Stimulated activated CD8-positive, alpha-beta memory T cell treated with anti-CD3 and anti-CD28 coated beads, Interleukin-7, amount 100 ng/mL, for 48 hours (primary cell): ENCODE data around the gene SMC3.
"Not testable (repeated sequence)": the region's sequence is repeated elsewhere in the genome, so short reads cannot be mapped to it uniquely, and the experiment has no call there.

Experiments used
- DNase-seq, 2 donors: peaks; one replicate each; pipeline ENCODE4 v3.0.0-alpha.2; 2020; ENCODE audit warnings: low read depth in 1 of 2; ENCODE audit errors: extremely low read depth in 1 of 2

The SMC3 gene

DNA sequence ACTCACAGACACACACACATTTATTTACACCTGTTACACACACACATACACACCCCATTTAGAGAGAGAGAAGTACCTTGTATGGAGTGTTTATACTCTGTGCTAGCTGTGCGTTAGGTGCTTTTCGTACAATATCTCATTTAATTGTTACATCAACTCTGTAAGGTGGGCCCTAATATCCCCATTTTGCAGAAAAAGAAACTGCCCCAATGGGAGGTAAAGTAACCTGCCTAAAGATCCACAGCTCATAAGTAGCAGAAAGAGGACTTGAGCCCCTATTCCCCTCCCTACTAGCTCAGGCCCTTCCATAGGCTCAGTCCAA, 52.9 kb downstream of the SMC3 start:
- no peak for DNase-seq

DNA sequence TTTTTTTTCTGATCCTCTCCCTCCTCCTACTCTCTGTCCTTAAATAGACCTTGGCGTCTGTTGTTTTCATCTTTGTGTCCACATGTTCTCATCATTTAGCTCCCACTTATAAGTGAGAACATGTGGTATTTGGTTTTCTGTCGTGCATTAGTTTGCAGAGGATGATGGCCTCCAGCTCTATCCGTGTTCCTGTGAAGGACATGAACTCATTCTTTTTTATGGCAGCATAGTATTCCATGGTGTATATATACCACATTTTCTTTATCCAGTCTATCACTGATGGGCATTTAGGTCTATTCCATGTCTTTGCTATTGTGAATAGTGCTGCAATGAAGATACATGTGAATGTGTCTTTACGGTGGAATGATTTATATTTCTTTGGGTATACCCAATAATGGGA, 55.8 kb downstream of the SMC3 start:
- DNase-seq: not testable (repeated sequence)

DNA sequence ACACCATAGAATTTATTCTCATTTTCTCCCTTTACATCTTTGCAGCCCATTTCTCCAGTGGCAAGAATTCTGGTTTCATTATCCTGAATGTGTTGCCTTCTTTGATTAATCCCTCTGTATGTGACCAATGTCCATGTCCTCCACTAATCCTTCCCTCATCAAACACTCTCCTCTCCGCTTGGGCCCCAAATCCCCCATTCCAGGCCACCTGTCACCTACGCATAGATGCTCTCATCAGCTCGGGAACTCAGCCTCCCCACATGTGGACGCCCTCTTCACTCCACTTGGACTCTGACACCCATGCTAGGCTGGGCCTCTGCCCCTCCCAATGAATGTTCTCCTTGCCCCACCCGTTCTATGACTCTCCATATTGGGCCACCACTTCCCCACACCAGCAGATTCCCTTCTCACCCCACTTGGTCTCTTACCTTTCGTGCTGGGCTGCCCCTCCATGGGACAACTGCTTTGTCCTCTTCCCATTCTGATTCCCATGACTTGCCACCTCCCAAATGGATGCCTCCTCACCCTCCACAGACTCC, 57.9 kb downstream of the SMC3 start:
- no peak for DNase-seq

DNA sequence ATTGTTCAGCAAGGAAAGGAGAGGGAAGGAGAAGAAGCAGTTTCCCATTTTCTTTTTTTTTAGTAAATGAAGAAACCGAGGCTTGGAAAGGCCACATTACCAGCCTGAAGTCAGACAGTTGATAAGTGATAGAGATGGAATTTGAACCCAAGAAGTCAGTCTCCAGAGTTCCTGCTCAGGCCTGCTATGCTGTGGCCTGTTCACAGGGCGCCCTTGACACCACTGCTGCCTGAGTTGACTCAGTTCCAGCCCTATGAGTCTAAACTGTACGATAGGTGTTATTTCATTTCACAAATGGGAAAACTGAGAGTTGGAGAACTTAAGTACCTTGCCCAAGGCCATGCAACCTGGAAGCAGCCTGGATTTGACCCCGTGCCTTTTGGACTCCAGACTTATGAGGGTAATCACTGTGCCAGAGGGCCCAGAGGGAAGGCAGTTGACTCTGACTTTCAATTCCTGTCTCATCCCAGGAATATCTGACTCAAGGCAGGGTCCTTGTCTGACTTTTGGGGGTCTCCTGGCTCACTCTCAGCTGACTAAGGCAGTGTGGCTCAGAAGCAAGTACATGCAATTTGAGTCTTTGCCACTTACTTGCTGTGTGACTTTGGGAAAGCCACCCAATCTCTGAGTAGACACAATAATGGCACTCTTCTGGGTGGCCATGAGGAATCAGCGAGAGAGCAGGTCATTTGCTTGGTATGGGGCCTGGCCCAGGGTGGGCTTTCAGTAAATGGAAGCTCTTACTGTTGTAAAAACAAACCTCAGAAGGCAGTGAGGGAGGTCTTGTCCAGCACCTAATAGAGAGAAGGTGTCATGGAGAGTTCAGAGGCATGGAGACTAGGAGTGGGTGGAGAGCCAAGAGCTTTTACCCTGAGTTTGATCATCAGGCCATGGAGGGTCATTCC, 58.7 kb downstream of the SMC3 start:
- DNase-seq: no peak

DNA sequence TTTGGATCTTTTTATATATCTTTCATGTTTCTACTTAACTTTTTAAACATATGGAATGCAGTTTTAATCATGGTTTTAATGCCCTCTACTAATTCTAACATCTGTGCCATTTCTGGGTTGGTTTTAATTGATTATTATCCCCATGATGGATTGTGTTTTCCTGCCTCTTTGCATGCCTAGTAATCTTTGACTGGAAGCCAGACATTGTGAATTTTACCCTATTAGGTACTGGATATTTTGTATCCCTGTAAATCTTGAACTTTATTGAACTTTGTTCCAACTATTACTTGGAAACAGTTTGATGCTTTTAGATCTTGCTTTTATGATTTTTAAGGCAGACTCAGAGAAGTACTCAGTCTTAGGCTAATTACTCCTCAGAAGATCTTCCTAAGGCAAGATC, 60.7 kb downstream of the SMC3 start:
- no peak for DNase-seq

DNA sequence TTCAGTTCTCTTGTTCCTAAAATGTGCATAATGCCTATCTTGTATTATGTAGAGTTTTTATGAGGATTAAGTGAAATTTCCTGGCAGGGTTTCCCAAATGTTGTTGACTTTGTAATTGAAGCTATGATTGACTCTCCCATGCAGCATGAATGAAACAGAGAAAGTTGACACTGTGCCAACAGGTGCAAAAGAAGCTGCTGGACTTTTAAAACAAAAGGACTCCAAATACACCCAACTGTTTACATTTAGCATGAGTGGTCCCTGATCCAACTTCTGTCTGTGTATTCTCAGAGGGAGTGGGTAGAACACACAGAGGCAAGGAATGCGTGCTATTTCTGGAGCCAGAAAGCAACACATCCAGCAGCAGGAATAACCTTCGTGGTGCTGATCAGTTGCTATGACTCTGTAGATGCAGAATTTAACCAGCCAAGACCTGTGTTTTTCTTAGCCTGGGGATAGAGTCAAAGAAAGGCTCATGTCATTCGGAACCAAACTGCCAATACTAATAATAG, 62.2 kb downstream of the SMC3 start:
- DNase-seq: no peak

DNA sequence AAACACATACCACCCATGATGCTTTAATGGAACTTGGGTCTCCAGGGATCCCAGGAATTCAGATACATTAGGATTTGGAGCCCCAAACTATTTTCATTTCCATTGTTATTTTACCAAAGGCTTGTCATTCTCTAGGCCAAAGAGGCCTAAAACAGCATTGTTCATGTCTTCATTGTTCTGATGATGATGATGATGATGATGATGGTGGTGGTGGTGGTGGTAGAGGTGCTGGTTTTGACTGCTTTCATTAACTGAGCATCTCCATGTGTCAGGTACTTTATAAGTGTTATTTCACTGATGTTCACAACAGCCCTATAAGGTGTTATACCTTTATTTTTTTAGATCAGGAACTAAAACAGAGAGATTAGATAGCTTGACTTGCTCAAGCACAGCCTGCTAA, 64.4 kb downstream of the SMC3 start:
- DNase-seq: no peak

DNA sequence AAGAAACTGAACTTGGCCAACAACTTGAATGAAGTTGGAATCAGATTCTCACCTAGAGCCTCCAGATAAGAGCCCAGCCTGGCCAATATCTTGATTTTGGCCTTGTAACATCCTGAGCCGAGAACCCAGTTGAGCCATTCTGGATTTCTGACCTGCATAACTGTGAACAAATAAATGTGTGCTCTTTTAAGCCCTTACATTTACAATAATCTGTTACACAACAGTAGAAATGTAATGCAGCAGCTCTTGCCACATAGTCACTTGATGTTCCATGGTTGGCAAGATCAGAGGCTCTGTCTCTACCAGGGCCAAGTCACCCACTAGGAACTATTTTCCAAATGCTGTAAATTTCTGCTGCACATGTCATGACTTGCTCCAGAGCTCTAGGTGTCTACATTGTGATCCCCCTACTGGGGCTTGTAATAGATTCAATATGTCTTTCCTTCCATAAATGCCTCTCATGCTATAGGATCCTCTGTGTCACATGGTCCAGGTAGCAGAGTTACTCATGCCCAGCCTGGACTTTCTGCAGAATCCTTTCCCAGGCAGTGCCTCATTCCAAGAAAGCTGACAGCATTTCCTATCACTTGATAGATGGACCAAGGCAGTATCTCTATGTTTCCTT, 65.2 kb downstream of the SMC3 start:
- no peak for DNase-seq

DNA sequence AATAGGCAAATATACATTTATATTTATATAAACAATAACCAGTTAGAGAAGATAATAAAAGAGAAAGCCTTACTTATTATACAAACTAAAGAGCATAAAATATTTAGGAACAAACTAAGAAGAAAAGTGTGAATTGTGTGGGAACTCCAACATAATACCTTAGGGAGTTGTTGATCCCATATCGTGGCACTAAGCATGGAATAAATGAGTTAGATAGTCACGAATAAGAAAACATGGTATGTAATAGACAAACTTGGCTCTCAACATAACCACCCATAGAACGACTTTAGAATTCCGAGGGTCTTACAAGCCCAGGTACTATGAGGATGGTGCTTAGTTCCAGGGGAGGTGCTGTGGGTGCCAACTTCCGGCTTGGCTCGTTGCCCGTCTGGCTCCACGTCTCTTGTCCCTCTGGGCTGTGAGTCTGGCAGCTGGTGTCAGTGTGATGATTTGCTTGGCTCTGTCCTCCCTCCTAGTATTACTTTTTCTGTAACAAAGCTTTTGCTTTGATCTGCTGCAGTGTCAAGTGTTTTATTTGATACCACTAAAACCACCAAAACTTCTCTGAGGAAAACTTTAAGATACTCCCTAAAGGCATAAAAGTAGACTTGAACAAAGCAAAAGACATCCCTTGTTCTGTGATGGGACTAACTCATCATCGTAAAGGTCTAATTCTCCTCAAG, 67.2 kb downstream of the SMC3 start:
- DNase-seq: no peak

DNA sequence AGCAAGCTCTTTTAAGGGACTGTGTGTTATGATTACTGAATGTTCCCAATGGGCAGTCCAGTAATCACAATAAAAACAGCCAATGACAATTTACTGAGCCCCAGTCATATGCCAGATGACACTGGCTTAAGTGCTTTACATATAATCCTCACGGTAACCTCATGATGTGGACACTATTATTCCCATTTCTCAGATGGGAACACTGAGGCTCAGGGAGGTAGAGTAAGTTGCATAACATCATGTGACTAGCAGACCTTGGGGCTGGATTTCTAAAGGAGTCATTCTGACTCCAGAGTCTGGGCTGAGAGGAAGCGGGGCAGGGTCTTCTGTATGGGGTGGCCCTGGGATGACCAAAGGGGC, 69.1 kb downstream of the SMC3 start:
- no peak for DNase-seq

DNA sequence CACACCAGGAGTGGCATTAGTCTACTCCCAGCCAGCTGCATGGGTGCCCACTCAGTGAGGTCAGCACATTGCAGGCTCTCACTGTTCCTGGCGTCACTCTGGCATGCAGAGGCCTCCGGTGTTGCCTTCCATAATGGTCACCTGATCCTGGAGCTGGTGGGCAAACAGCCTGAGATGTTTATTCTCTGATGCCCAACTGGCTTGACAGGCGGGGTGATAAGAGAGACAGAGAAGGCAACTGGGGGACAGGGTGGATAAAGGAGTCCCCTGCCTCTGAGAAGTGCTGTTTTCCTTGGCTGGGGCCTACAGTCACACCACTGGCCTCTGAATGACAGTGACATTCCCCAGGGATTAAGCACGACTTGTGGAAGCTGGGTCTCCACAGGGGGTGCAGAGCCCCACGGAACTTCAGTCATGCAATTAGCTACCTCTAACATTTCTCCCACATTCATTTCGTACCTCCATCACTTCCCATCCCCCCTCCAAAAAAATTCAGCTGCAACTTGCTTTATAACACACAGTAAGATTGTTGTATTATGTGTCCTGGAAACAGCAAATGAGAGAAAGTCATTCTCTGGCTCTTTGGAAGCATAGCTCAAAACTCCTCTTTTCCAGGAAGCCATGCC, 69.5 kb downstream of the SMC3 start:
- no peak for DNase-seq

DNA sequence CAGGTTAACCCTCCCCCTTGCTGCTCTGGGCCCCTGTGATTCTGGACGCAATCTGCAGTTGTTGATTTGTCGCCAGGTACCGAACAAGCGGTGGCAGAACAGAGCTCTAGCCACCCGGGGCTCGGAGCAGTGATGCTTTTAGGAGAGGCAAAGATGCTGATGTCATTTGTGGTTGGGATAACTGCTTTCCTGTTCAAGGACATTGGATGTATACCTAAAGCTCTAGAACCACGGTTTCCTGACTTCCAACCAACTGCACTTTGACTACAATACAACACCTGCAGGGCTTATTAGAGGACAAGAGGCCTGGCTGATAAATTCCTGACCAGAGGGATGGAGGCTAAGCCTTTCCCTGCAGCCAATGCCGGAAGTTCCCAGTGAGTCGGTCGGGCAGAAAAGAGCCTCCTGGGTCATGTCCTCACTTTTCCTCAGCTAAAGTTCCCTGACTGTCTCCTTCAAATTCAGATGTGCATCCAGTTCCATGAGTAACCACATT, 70.1 kb downstream of the SMC3 start:
- no peak for DNase-seq

DNA sequence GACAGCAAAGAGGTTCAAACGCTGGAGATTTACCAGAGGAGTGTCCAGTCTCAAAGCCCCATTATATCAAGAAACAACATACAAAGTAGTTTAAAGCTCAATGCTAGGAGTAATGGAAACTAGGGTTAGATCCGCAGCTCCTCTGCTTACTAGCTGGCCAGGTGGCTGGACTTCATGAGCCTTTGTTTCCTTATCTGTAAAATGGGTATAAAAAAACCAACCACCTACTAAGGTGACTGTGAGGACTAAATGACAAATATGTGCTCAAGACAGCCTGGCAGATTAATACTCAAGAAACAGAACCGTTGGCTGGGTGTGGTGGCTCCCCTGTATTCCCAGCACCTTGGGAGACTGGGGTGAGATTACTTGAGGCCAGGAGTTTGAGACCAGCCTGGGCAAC, 70.8 kb downstream of the SMC3 start:
- no peak for DNase-seq

DNA sequence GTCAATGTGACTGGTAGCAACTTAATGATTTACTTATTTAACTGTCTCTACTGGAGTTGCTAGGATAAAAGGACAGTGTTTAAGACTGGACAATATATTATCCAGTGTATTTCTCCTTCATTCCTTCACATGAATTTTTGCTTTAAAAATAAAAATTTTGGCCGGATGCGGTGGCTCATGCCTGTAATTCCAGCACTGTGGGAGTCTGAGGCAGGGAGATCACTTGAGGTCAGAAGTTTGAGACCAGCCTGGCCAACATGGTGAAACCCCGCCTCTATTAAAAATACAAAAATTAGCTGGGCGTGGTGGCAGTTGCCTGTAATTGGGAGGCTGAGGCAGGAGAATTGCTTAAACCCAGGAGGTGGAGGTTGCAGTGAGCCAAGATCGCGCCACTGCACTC, 71.6 kb downstream of the SMC3 start:
- not testable (repeated sequence) for DNase-seq

DNA sequence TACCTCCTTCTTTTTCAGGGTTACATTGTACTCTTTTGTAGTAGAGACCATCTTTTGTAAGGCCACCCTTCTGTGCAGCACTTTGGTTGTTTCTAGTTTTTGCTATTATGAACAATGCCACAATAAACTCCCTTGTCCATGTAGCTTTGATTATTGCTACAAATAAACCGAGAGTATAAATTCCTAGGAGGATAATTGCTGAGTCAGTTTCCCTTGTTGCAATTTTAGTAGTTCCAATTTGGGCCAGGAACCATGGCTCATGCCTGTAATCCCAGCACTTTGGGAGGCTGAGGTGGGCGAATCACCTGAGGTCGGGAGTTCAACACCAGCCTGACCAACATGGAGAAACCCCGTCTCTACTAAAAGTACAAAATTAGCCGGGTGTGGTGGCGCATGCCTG, 72.4 kb downstream of the SMC3 start:
- DNase-seq: not testable (repeated sequence)

DNA sequence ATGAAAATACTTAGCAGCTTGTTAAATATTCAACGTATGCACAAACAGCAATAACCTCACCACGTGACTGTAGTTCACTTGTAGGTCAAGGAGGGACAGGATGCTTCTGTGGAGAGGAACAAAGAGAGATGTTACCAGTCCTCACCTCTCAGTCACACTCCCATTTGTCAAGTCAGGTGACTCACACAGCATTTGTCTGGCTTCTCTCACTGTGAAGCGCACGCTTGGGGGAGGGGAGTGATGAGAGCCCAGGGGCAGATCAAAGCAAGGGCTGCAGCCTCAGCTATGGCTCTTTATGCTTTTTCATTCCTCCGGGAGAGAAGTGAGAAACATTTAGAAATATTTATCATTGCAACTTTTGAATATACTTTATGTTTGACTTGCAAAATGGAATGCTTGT, 73.8 kb downstream of the SMC3 start:
- DNase-seq: peak in 1 of 2 donors; percentile 45

DNA sequence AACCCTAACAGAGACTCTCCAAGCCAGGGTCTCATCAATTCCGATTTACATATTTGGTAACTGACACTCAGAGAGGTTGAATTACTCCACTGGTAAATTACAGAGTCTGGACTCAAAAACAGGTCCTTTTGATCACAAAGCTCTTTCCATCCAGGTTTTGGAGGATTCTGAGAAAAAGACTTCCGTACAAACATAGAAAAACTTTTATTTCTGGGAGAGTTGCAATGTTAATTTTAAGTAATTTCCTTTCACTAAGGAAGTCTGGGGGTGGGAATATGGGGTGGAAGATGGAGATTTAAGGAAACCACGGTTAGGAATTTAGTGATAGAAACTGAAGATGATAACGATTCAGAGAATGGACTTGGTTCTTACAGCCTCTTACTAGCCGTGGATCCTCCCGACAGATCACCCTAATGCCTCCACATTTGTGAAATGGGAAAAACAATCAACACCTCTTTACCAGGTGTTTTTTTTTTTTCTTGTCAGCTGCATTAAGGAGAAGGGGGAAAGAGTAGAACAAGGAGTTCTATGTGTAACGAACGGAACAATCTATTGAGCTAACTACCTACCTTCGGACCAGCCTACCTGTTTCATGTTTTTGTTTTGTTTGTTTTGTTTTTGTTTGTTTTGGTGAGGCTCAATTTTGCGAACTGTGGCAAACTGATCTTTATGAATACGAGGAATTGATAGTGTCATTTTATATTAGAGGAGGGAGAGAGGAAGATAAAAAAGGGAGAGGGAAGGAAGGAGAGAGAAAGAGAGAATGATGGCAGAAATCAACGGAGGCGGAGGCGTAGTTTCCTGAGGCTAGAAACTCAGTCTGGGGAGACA, 74.9 kb downstream of the SMC3 start:
- no peak for DNase-seq

DNA sequence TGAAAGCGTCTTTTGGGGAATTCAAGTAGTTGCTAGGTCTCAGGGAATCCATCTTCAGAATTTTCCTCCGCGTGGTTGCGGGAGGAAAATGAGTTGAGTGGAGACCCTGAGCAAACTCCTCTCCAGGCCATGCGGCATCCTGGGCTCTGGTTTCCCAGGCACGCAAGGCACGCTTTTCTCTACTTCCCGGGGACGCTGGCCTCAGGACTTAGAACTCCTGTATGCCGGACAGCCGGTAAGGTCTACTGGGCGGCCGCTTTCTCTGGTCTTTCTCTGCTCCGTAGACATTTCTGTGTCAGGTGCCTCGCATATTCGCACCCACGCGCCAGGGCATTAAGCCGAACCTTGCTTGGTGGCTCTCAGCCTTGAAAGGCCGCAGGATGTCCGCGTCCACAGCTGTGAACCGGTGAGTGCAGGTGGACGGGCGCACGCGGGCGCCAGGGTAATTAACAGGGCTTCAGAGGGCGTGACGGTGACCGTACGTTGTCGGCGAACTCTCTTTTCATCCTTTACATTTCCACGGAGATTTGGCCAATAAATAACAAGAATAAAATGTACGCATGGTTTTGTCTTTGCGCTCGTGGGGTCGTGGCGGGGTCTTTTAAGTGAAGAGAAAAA, 75.6 kb downstream of the SMC3 start:
- no peak for DNase-seq

DNA sequence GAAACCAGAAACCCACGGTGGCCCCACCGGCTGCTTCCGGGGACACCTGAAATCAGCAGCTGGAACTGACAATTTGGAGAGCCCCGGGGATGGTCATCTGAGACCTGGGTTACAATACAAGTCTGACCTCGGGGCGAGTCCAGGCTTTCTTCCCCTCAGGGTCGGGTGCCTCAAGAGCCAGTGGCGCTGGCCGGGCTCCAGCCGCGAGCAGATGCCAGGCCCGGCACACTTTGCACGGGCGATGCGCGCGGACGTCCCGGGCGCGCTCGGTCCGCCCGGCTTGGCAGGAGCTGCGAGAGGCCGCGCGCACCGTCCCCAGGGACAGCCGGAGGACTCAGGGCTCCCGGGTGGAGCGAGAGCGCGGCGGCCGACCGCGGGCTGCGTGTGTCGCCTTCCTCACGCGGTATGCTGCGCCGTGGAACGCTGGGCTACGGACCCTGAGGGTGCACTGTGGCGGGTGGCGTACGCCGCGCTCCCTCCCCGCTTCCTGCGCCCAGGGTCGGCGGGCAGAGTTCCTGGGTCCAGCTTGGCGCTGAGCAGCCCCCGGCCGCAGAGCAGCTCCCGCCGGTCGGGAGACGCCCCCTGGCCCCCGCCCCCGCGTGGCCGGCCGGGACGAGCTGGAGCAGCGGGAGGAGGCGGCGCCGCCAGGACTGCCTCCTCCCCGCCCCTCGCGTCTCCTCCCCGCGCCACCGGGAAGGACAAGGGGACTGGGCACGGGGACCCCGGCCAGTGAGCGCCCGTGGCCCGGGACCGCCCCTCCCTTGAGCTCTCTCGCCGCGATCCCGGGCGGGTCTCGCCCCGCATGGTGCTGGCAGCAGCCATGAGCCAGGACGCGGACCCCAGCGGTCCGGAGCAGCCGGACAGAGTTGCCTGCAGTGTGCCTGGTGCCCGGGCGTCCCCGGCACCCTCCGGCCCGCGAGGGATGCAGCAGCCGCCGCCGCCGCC, 76.4 kb downstream of the SMC3 start, which contains the start of gene RBM20:
Gene RBM20, plus strand, starts transcription at position 684 of the 945 bp plus-strand sequence. Its CDS starts 119 bp downstream, at position 803.
- no peak for DNase-seq
